Esophagus (tissue), 2 donors: ENCODE data around the gene ROR1. TPM values are rescaled to one million over a fixed set of nuclear protein-coding genes. Genes with fewer than 3 reads are reported as not detected.

Source experiments
- H3K27ac ChIP-seq, 2 donors: one replicate each; pipeline ENCODE4 v1.5.1; 2013; ENCODE audit warnings: low read depth in 2 of 2, mild to moderate bottlenecking in 2 of 2, inconsistent platforms in 1 of 2, low read length in 1 of 2, moderate library complexity in 1 of 2
- H3K27me3 ChIP-seq, 2 donors: one replicate each; pipeline ENCODE4 v1.6.1; 2013; ENCODE audit warnings: low read length in 2 of 2, control low read depth in 1 of 2, mild to moderate bottlenecking in 1 of 2; ENCODE audit not compliant: insufficient read depth in 2 of 2, control insufficient read depth in 1 of 2
- H3K36me3 ChIP-seq, 2 donors: one replicate each; pipeline ENCODE4 v1.6.1; 2013; ENCODE audit warnings: low read length in 1 of 2; ENCODE audit not compliant: control insufficient read depth in 2 of 2, insufficient read depth in 2 of 2
- H3K4me1 ChIP-seq, 2 donors: one replicate each; pipeline ENCODE4 v1.6.1; 2013; ENCODE audit warnings: low read length in 1 of 2; ENCODE audit not compliant: control insufficient read depth in 2 of 2, insufficient read depth in 2 of 2
- H3K4me3 ChIP-seq, 2 donors: one replicate each; pipeline ENCODE4 v1.5.1; 2013; ENCODE audit warnings: low read length in 2 of 2, mild to moderate bottlenecking in 2 of 2, low read depth in 1 of 2, moderate library complexity in 1 of 2
- H3K9me3 ChIP-seq, 2 donors: one replicate each; pipeline ENCODE4 v1.6.1; 2013; ENCODE audit warnings: mild to moderate bottlenecking in 2 of 2, low read depth in 1 of 2, low read length in 1 of 2, moderate library complexity in 1 of 2; ENCODE audit not compliant: control insufficient read depth in 2 of 2, insufficient read depth in 1 of 2
- WGBS, 2 donors: extraction: QIAGEN DNeasy Blood & Tissue Kit; methylation state at CpG; one replicate each; pipeline ENCODE4 v1.1.7; 2013; 5-methylcytosine and 5-hydroxymethylcytosine counted together
- polyA plus RNA-seq, 2 donors: library from polyadenylated mRNA; stranded (reverse); fragments of 200-250 nt; gene quantifications; one replicate each; pipeline ENCODE4 v1.2.3, GENCODE V29; 2013
- donor health status: healthy with polysubstance abuse.
- donor health status: Bipolar disorder and iron deficiency.

Gene ROR1
- polyA plus RNA-seq, 2 donors: 1.1 to 1.9 TPM

DNA sequence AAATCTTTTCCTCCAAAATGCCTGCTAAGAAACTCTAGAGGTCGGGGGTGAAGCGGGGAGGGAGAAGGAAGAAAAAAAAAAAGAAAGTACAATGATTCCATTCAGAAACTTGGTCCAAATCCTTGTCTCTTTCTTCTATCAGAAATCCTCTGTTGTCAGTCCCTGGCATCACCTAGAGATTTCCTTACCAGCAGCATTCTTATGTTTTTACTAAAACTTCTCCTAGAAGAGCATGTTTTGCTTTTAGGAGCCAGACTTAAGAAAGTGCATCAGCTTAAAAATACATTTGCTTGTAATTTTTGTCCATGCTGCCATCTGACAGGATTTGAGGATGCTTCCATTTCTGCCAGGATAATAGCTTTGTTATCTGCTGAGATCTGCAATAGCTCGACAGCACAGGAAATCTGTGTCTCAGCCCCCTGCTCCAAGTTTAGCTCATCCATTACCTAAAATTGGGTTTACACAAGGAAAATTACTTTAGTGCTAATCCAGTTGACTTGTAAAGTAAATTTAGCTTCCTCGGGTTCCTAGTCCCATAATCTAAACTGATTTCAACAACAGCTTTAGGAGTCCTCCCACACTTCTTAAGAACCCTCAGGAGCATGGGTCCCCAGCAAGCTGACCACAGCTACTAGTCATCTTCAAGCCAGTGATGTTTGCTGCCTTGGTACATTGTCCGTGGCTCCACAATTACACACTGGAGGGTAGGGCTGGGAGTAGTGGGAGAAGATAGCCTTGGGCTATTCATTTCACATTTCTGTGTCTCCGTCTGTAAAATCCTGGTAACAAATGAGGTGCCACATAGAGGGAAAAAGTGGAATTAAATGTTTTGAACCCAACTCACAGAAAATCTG is 337.3 kb downstream of the ROR1 start:
- 75 to 77% methylated on average over 6 of the region's 6 CpGs for WGBS, 2 donors

DNA sequence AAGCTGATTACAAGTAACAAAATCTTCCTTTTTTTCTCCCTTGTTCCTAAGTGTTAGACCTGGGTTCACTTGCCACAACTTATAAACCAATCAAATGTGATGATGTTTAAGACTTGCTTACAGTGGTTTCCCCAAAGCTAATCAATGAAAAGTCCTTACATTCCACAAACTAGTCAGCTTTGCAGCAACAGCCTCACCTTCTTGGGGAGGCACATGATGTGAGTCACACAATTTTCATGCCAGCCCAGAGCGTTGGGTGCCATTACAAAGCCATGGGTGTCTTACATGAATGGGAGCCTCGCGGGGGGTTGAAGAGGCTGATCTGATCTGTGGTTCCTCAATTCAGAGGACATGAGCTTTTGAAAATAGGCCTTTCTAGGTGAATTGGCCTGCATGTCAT is 338.0 kb downstream of the ROR1 start:
- H3K4me1 ChIP-seq: no peaks in the 10 kb centered on the region
- 57 to 75% methylated on average over 3 of the region's 3 CpGs for WGBS, 2 donors
- no peaks in the 10 kb centered on the region for H3K27me3 ChIP-seq
- H3K4me3 ChIP-seq: no peak overlapping the region
- H3K27ac ChIP-seq: no peak overlapping the region
- H3K36me3 ChIP-seq: no peaks in the 10 kb centered on the region
- no peaks in the 10 kb centered on the region for H3K9me3 ChIP-seq

More for the DNA sequence above, 337.3 kb downstream of the ROR1 start:
- no peaks in the 10 kb centered on the region for H3K4me1 ChIP-seq
- H3K27me3 ChIP-seq: no peaks in the 10 kb centered on the region
- no peaks in the 10 kb centered on the region for H3K36me3 ChIP-seq
- H3K4me3 ChIP-seq: no peak overlapping the region
- H3K9me3 ChIP-seq: no peaks in the 10 kb centered on the region
- no peak overlapping the region for H3K27ac ChIP-seq

DNA sequence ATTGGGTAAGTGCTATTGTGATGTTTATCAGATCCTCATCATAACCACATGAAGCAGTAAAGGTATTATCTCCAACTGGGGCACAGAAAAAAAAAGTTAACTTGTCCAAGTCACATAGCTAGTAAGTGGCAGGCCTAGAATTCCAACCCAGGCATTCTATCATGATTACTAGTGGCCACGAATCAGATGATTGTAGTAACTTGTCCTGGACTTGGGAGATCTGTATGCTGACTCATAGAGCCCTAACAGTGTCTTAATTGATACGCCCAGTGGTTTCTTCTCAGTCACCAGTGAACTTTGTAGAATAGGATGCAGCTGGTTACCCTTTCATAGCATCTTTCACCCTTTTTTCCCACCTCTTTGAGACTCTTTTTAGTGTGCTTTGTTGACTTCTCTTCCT is 338.5 kb downstream of the ROR1 start:
- H3K27ac ChIP-seq: no peak overlapping the region
- no peaks in the 10 kb centered on the region for H3K36me3 ChIP-seq
- no peak overlapping the region for H3K4me3 ChIP-seq
- H3K9me3 ChIP-seq: no peaks in the 10 kb centered on the region
- no peaks in the 10 kb centered on the region for H3K4me1 ChIP-seq
- no peaks in the 10 kb centered on the region for H3K27me3 ChIP-seq
- 53 to 57% methylated on average over 2 of the region's 2 CpGs for WGBS, 2 donors

DNA sequence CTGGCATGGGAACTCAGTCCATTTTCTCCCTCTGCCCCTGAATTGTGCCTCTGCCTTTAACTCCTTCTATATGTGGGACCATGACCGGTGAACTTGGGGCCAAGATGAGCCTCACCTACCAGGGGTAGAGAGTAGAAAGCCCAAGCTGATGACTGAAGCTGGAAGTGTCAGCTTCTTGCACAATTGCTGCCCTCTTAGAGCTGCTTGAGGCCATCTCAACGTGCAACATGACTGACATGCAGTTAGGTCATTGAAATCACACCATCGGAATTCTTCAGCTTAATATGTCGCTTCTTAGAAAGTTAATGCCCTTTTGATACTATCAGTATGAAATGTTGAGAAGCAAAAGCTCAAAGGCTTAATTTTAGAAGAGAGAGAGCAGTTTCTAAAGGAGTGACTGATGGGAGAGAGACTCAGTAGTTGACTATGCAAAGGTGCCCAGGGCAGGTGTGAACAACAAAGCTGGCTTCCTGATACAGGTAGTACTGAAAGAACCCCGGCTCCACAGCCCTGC is 340.3 kb downstream of the ROR1 start:
- H3K27ac ChIP-seq: no peak overlapping the region
- WGBS, 2 donors: 78 to 80% methylated on average over 5 of the region's 5 CpGs
- H3K4me1 ChIP-seq: no peaks in the 10 kb centered on the region
- no peaks in the 10 kb centered on the region for H3K36me3 ChIP-seq
- no peak overlapping the region for H3K4me3 ChIP-seq
- H3K9me3 ChIP-seq: no peaks in the 10 kb centered on the region
- no peaks in the 10 kb centered on the region for H3K27me3 ChIP-seq

DNA sequence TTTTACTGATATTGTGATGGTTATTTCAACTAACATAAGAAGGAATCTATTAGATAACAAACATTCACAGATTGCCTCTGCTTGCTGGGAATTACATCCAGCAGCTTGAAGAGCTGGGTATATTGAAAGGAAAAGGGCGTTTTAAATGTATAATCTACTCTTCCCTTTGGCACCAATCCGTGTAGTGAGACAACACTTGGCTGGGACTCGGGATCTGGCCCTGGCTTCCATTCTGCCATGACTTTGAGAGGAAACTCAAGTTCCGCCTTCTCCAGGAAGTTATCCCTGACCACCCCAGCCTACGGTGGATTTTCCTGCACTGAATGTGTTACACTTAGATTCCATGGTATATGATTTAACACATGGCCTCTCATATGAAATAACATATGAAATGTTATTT is 342.7 kb downstream of the ROR1 start:
- no peaks in the 10 kb centered on the region for H3K4me1 ChIP-seq
- H3K4me3 ChIP-seq: no peak overlapping the region
- H3K27me3 ChIP-seq: no peaks in the 10 kb centered on the region
- H3K27ac ChIP-seq: no peak overlapping the region
- WGBS, 2 donors: 46 to 57% methylated on average over 5 of the region's 5 CpGs
- H3K9me3 ChIP-seq: no peaks in the 10 kb centered on the region
- no peaks in the 10 kb centered on the region for H3K36me3 ChIP-seq

DNA sequence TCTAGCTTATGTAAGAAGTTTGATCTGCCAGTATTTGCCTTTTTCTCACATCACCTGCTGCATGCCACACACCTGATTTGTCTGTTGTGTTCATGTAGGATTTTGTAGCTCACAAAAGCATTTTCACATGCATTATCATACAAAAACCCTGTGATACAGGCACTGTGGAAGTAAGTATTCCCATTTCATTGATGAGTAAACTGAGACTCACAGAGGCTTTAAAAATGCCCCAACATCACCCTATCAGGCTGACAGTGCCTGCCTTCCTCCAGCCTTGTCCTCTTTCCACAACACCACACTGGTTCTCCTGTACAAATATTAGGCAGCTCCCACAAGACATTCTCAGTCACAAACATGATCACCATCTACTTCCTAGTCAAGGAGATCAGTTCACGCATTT is 343.7 kb downstream of the ROR1 start:
- Histone ChIP-seq H3K9me3 (no peaks in the 10 kb centered on the region), H3K27me3 (no peaks in the 10 kb centered on the region), H3K4me3 (no peak overlapping the region), H3K36me3 (no peaks in the 10 kb centered on the region), H3K27ac (no peak overlapping the region), H3K4me1 (no peaks in the 10 kb centered on the region)
- 93 to 95% methylated on average over 1 of the region's 1 CpG for WGBS, 2 donors

DNA sequence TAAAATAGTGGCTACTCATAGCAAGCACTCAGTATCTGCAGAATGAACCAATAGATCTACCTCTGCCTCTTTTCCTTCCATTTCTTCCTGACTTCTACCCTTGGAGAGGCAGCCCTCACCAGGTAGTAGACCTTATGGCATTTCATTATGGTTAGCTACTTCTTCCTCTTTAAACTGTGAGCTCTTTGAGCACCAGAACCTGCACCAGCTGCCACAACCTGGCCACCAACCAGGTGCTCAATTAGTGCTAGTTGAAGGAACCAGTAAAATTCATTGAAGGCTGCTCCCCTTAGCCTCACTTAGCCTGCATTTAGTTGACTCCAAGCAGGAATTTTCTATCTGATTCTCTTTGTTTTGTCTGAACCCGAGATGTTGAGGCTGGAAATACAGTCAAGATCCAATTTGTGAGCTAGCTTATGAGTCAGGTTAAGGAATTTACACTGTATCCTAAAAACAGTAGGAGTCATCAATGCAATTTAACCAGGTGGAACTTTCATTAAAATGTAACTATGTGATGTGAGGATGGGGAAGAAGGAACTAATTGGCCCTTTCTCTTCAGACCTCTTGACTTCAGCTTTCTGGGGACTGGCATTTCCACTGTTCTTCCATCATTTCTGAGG is 348.1 kb downstream of the ROR1 start:
- Histone ChIP-seq H3K27ac (no peak overlapping the region), H3K36me3 (no peaks in the 10 kb centered on the region), H3K27me3 (no peaks in the 10 kb centered on the region), H3K4me3 (no peak overlapping the region), H3K9me3 (no peaks in the 10 kb centered on the region), H3K4me1 (no peaks in the 10 kb centered on the region)
- 70 to 83% methylated on average over 1 of the region's 1 CpG for WGBS, 2 donors

DNA sequence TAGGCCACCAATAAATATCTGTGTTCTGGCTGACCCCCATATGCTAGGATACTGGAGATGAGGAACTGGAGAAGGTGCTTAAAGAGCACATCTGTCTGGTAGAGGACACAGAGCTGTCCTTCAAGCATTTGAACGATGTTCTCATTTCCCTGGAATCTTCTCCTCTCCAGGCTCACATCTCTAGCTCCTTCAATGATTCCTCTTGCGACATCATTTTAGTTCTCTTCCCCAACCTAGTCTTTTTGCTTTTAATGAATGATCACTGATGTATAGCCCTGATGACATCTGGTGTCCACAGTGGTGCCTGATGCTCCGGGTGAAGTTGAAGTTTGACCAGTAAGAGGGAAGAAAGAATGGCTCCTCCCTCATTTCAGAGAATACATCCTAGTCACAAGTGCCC is 348.8 kb downstream of the ROR1 start:
- no peak overlapping the region for H3K4me3 ChIP-seq
- 95 to 96% methylated on average over 3 of the region's 3 CpGs for WGBS, 2 donors
- H3K9me3 ChIP-seq: no peaks in the 10 kb centered on the region
- H3K27ac ChIP-seq: no peak overlapping the region
- no peaks in the 10 kb centered on the region for H3K27me3 ChIP-seq
- H3K4me1 ChIP-seq: no peaks in the 10 kb centered on the region
- no peaks in the 10 kb centered on the region for H3K36me3 ChIP-seq

DNA sequence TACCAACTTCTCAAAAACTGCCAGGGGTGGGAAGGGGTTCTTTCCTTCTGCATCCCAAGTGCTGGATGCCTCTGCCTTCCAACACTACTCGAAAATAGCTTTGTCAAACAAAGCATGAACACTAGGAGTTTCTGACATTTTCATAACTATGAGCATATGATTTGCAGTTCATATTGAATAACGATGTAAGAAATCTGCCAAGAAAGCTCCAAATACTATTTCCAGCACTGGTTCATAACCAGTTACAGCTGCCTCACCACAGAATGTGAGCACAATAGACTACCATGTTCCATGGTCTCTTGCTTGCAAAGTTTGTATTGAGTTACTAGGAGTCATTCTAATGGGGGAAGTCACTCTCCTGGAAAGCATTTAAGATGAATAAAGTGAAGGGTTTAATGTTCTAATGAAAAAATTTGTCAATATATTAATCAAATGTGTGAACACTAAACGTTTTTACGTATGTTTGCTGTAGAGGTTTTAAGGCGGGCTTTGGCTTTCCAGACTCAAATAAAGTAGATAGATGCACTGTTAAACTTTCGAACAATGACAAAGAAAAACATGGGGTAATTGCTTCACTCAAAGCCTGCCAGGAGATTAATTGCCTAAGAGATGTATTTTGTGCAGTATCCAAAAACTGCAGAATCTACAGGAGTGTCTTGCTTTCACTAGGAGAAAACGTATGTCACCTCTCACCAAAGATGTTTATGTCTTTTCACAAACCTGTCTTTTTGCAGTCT is 351.1 kb downstream of the ROR1 start:
- 49 to 64% methylated on average over 7 of the region's 7 CpGs for WGBS, 2 donors
- H3K27ac ChIP-seq: no peak overlapping the region
- no peaks in the 10 kb centered on the region for H3K36me3 ChIP-seq

More for the DNA sequence above, 351.1 kb downstream of the ROR1 start:
- no peak overlapping the region for H3K4me3 ChIP-seq
- no peaks in the 10 kb centered on the region for H3K9me3 ChIP-seq
- no peaks in the 10 kb centered on the region for H3K27me3 ChIP-seq
- H3K4me1 ChIP-seq: no peaks in the 10 kb centered on the region
